K562 (cell line): ENCODE measurements around the gene MLST8. TPM values are rescaled to one million over a fixed set of nuclear protein-coding genes. Genes with fewer than 3 reads are reported as not detected.
A peak's percentile ranks its signal among the peaks of the same experiment; 100 is the strongest.

ENCODE experiments used
- BACH1 ChIP-seq: fragments of 200-800 bp; sonication (Bioruptor generic); IDR thresholded peaks from 2 replicates; pipeline ENCODE4 v1.6.1; 2016; ENCODE audit warnings: missing genetic modification characterization, missing compliant biosample characterization
- CBFA2T3 ChIP-seq: fragments of 450-650 bp; IDR thresholded peaks from 2 replicates; pipeline ENCODE4 v1.6.1; 2017
- CHD1 ChIP-seq: fragments of 200-600 bp; sonication (generic); IDR thresholded peaks from one replicate; pipeline ENCODE4 v1.6.1; 2012; ENCODE audit warnings: mild to moderate bottlenecking, moderate library complexity, low read length, inconsistent platforms
- DACH1 ChIP-seq: fragments of 450-650 bp; IDR thresholded peaks from 2 replicates; pipeline ENCODE4 v1.6.1; 2018; ENCODE audit not compliant: partially characterized antibody
- ELF2 ChIP-seq: fragments of 250-450 bp; sonication (Bioruptor Pico); IDR thresholded peaks from 2 replicates; pipeline ENCODE4 v1.5.0; 2021; ENCODE audit warnings: mild to moderate bottlenecking
- EP400 ChIP-seq: fragments of 450-650 bp; IDR thresholded peaks from 2 replicates; pipeline ENCODE4 v1.6.1; 2017; ENCODE audit warnings: antibody characterized with exemption, mild to moderate bottlenecking, moderate library complexity
- GTF2E2 ChIP-seq: fragments of 200-800 bp; sonication (Bioruptor generic); IDR thresholded peaks from 2 replicates; pipeline ENCODE4 v1.6.1; 2016; ENCODE audit warnings: missing genetic modification characterization, missing compliant biosample characterization
- HLTF ChIP-seq: fragments of 450-650 bp; IDR thresholded peaks from 2 replicates; pipeline ENCODE4 v1.6.1; 2016
- MBD2 ChIP-seq: sonication (generic); IDR thresholded peaks from 2 replicates; pipeline ENCODE4 v1.6.1; 2016; ENCODE audit warnings: low read depth, borderline replicate concordance
- MYBL2 ChIP-seq, 2 experiments: fragments of 450-650 bp in 1 of 2; sonication (generic) in 1 of 2; formaldehyde crosslinking in 1 of 2; IDR thresholded peaks; 2 replicates each; pipeline versions ENCODE4 v1.6.1 to v1.8.1; 2017 to 2022; ENCODE audit warnings: borderline replicate concordance in 1 of 2, inconsistent platforms in 1 of 2, low read depth in 1 of 2, mild to moderate bottlenecking in 1 of 2, missing genetic modification reagents in 1 of 2, moderate library complexity in 1 of 2
- MYC ChIP-seq, 2 experiments: fragments of 250-450 bp in 1 of 2; sonication (Bioruptor Pico) in 1 of 2; IDR thresholded peaks; 2 replicates each; pipeline versions ENCODE4 v1.5.1 to v1.6.1; 2012 to 2021; ENCODE audit warnings: low read depth in 2 of 2, borderline replicate concordance in 1 of 2, improper control_type of control experiment in 1 of 2, low read length in 1 of 2, mild to moderate bottlenecking in 1 of 2, moderate library complexity in 1 of 2
- RNF2 ChIP-seq: sonication (generic); IDR thresholded peaks from 2 replicates; pipeline ENCODE4 v1.6.1; 2016
- SMAD1 ChIP-seq: fragments of 150-350 bp; IDR thresholded peaks from 2 replicates; pipeline ENCODE4 v1.6.1; 2014; ENCODE audit warnings: low read length, low read depth; ENCODE audit not compliant: partially characterized antibody
- TAF1 ChIP-seq: IDR thresholded peaks from 2 replicates; pipeline ENCODE4 v1.6.1; 2011; ENCODE audit warnings: mild to moderate bottlenecking, low read length, moderate library complexity; ENCODE audit not compliant: insufficient read depth, control insufficient read depth, severe bottlenecking; ENCODE audit errors: extremely low read depth
- ZBTB1 ChIP-seq: sonication (generic); formaldehyde crosslinking; IDR thresholded peaks from 2 replicates; pipeline ENCODE4 v1.8.1; 2023; ENCODE audit warnings: missing genetic modification reagents, low read depth, mild to moderate bottlenecking, borderline replicate concordance
- ZNF589 ChIP-seq: fragments of 200-800 bp; sonication (Bioruptor generic); IDR thresholded peaks from 2 replicates; pipeline ENCODE4 v1.6.1; 2016; ENCODE audit warnings: low read depth, missing genetic modification characterization, missing compliant biosample characterization
- polyA plus RNA-seq, 8 experiments: library from polyadenylated mRNA; depleted of rRNA in 4 of 8; stranded (reverse) in 5 of 8; unstranded in 3 of 8; fragments of >200 nt; fragmentation: Nextera tagmentation in 2 of 8; fragmentation: Illumina TruSeq in 1 of 8; extraction: Ambion mirVana in 2 of 8; extraction: Trizol in 1 of 8; gene quantifications; 2 replicates each; pipeline versions ENCODE4 v1.2.1 to v1.2.3, GENCODE V29; 2011 to 2014; ENCODE audit warnings: inconsistent platforms in 1 of 8, missing spikeins in 1 of 8
- total RNA-seq, 7 experiments: library from RNA; depleted of rRNA in 6 of 7; stranded (reverse); fragments of >200 nt in 6 of 7; fragmentation: Illumina TruSeq in 2 of 7; extraction: Trizol in 2 of 7; gene quantifications; 2 replicates each; pipeline versions ENCODE4 v1.2.1 to v1.2.3, GENCODE V29; 2011 to 2021; ENCODE audit warnings: low replicate concordance in 1 of 7
- TF ChIP-seq, protein P1 (sequence below): fragments of 250-450 bp; sonication (Bioruptor Pico); IDR thresholded peaks from 2 replicates; pipeline ENCODE4 v1.8.0; 2022; ENCODE audit warnings: moderate library complexity, mild to moderate bottlenecking, inconsistent platforms
- TF ChIP-seq, protein P2 (sequence below): fragments of 450-650 bp; IDR thresholded peaks from 2 replicates; pipeline ENCODE4 v1.6.1; 2018; ENCODE audit warnings: mild to moderate bottlenecking, low read depth; ENCODE audit not compliant: partially characterized antibody
- TF ChIP-seq, protein P3 (sequence below): fragments of 250-450 bp; sonication (Bioruptor Pico); IDR thresholded peaks from 2 replicates; pipeline ENCODE4 v1.8.0; 2021; ENCODE audit warnings: borderline replicate concordance, mild to moderate bottlenecking, moderate library complexity; ENCODE audit not compliant: poor library complexity, severe bottlenecking

MLST8 gene
- total and polyA plus RNA-seq, 9 of the 15 experiments (the other 6 are each of a cell fraction or from before 2014, with no cell fraction given), result 1.5 to 116 (median 43.3) TPM

DNA sequence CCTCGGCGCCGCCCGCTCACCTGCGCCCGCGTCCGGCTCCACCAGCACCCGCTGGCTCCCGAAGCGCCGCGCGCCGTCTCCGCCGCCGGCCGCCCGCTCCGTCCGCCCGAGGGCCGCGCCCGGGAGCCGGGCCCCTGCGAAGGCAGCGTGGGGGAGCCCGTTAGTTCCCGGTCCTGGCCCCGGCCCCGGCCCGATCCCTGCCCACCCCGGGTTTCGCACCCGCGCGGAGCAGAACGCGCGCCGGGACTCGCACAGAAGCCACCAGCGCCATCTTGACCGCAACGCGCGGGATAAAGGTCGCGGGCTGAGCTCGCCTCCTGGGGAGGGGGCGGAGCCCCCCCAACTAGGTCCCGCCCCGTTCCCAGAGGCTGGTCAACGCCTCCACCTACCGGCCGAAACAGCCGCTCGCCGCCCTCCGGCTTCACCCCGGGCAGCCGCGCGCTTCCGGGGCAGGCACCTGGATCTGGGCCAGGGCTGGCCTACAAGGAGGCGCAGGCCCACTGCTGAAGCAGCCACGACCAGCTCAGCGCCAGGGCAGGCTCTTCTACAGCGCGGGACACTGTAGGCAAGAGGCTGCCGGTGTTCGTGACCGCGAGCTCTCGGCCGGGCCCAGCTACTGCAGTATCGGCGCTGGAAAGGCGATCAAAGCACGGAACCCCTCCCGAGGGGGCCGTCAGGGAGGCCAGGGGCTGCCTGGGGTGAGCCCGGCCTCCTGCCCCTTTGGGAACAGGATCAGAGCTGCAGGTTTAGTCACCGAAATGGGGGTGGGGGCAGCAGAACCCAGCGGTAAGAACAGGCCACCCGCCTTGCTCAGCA lies 46.2 kb downstream of the MLST8 start, which contains the start of gene ECI1 (continued):
- TF ChIP-seq ELF2 (CRISPR knock-in tag) (peak; percentile 71), GTF2E2 (tag) (peak; percentile 88; the same call in 1 of the 2 replicates), EP400 (peak; percentile 89), HLTF (peak; percentile 48; the same call in 1 of the 2 replicates), MYBL2 (IDR thresholded peaks at IDR 0.05; ENCODE audit: low read depth) (no peak), MYBL2 (CRISPR knock-in tag; IDR thresholded peaks at IDR 0.05; ENCODE audit: borderline replicate concordance) (no peak), SMAD1 (peak; percentile 19), ZBTB1 (CRISPR knock-in tag) (peak; percentile 84), DACH1 (no peak), TAF1 (peak; percentile 98), ZNF589 (CRISPR knock-in tag) (0 out of 2 replicates have a peak, but pooled peaks have one; percentile 11), RNF2 (peak; percentile 80), MYC (IDR thresholded peaks at IDR 0.05; ENCODE audit: low read depth, low read length) (peak; percentile 90), MYC (CRISPR knock-in tag; IDR thresholded peaks at IDR 0.05; ENCODE audit: borderline replicate concordance, low read depth) (peak; percentile 76; the same call in 1 of the 2 replicates), CHD1 (peak; percentile 69), CBFA2T3 (peak; percentile 10), MBD2 (peak; percentile 36; the same call in 1 of the 2 replicates), BACH1 (tag) (no peak)
- TF ChIP-seq, protein P1, sequence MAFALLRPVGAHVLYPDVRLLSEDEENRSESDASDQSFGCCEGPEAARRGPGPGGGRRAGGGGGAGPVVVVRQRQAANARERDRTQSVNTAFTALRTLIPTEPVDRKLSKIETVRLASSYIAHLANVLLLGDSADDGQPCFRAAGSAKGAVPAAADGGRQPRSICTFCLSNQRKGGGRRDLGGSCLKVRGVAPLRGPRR (CRISPR knock-in tag), result no peak
- TF ChIP-seq, protein P2, sequence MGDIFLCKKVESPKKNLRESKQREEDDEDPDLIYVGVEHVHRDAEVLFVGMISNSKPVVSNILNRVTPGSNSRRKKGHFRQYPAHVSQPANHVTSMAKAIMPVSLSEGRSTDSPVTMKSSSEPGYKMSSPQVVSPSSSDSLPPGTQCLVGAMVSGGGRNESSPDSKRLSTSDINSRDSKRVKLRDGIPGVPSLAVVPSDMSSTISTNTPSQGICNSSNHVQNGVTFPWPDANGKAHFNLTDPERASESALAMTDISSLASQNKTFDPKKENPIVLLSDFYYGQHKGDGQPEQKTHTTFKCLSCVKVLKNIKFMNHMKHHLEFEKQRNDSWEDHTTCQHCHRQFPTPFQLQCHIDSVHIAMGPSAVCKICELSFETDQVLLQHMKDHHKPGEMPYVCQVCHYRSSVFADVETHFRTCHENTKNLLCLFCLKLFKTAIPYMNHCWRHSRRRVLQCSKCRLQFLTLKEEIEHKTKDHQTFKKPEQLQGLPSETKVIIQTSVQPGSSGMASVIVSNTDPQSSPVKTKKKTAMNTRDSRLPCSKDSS, result no peak
- TF ChIP-seq, protein P3, sequence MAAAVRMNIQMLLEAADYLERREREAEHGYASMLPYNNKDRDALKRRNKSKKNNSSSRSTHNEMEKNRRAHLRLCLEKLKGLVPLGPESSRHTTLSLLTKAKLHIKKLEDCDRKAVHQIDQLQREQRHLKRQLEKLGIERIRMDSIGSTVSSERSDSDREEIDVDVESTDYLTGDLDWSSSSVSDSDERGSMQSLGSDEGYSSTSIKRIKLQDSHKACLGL (CRISPR knock-in tag), result no peak
